Measurements from ENCODE around the gene ELP4. TPM values are rescaled to one million over a fixed set of nuclear protein-coding genes. Genes with fewer than 3 reads are reported as not detected.

The ELP4 gene
- total RNA-seq, 4 donors from 2014 or later: 8.8 to 23.6 (median 13.5) TPM

DNA sequence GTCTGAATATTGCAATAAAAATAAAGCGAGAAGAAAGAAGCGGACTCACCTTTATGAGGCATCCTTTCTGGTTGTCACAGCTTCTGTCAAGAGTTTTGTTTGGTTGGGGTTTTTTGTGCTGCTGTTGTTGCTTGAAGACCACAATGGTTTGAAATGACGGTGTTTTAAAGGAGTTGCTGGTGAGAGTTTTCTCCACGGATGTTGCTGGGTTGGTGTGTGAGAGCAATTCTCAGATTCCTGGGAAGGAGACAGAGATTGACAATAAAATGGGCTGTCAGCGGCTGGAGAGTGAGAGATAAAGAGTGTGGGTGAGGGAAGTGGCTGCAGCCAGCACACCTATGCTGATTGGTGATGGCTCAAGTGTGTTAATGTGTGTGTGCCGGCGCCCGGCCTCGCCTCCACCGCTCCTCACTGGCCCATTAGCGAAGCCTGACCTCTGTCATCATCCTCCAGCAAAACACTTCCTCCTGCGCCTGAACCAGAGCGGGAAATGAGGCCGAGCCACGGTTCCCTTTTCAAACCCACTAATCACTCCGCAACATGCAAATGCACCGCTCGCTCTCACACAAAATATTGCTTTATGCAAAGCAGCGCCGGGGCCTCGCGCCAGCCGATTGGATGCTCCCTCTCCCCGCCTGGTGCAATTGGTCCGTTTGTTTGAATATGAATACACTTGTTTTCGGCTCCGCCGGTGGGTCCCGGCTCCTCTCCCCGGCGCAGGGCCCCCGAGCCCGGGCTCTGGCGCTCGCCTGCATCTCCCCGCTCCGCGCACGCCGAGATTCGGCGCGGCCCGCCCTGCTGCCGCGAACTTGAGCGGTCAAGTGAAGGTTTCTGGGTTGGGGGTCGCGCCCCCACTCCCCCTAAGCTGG lies 301.4 kb downstream of the ELP4 start, which contains the start of gene PAX6:
TSS of gene PAX6 (minus strand) at position 544 of the 869 bp plus-strand sequence. CDS start 4,911 bp downstream, outside the sequence.
- Histone ChIP-seq H3K4me3 (peak within 1 kb of the TSS; percentile 42 to 68 (median 53)), H3K4me1 (peaks cover 56 to 65% of the 10 kb centered on the region in 2 donors), H3K36me3 (no peaks in the 10 kb centered on the region), H3K27me3 (peaks cover 97 to 100% (median 100%) of the 10 kb centered on the region in 3 donors), H3K9me3 (no peaks in the 10 kb centered on the region), H3K27ac (no peak within 1 kb of the TSS)
- intact Hi-C loops (cut with DNase I; ENCODE audit: low total_unique reads) (loop anchor here (5.0 kb wide), 1 partner anchor 169 kb away; no protein-coding TSS in a partner anchor), in situ Hi-C loops (cut with MboI; ENCODE audit: low sequenced_read_pairs in 4 of 4) (no loop called here)
- DNase-seq (peak in 1 of 2 donors; percentile 16), ATAC-seq (no peak)
- no peak for TF ChIP-seq POLR2A (IDR thresholded peaks at IDR 0.05)
- TF ChIP-seq, protein P1, sequence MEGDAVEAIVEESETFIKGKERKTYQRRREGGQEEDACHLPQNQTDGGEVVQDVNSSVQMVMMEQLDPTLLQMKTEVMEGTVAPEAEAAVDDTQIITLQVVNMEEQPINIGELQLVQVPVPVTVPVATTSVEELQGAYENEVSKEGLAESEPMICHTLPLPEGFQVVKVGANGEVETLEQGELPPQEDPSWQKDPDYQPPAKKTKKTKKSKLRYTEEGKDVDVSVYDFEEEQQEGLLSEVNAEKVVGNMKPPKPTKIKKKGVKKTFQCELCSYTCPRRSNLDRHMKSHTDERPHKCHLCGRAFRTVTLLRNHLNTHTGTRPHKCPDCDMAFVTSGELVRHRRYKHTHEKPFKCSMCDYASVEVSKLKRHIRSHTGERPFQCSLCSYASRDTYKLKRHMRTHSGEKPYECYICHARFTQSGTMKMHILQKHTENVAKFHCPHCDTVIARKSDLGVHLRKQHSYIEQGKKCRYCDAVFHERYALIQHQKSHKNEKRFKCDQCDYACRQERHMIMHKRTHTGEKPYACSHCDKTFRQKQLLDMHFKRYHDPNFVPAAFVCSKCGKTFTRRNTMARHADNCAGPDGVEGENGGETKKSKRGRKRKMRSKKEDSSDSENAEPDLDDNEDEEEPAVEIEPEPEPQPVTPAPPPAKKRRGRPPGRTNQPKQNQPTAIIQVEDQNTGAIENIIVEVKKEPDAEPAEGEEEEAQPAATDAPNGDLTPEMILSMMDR (IDR thresholded peaks at IDR 0.05 in 4 of 5, conservative IDR thresholded peaks at IDR 0.05 in 1 of 5): no peak

DNA sequence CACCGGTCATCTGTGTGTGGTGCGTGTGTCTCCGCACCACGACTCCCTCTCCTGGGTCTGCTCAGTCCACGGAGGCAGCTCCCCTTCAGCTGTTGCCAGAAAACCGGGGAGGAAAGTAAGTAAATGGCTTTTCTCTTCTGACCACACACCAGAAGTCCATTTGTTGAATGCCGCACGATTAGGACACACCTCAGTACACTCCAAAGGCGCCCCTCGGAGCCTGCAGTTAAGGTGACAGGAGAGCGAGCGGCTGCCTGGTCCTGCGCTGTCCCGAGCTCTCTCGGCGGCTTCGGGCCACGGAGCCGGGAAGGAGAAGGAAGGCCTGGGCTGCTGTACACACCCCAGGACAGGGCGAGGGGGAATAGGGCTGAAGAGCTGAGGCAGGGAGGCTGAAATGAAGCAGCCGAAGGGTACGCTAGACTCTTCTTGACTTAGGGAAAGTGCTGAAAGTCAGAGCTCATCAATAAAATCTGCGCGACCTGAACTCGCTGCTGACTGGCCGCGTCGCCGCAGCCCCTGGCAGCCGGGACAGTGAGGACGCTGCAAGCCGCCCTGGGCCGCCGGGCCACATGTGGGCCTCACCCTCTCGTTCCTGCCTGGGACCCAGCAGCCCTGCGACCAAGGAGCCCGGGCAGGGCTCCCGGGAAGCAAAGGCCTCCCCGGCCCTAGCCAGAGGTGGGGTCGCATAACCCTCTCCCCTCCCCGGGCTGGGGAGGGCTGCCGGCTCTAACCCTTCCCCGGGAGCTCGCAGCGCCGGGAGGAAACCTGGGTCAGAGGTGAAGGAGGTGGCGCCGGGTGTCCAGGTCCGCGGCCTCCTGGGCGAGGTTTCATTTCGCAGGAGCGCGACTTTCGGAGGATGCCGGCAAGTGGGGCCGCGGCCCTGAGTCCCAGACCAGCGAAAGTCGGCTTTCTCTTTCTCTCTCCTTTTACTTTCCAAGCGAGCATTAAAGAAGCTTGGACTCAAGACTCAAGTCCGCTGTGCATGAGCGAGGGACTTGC lies 303.1 kb downstream of the ELP4 start:
- in situ Hi-C loops (cut with MboI; ENCODE audit: low sequenced_read_pairs in 4 of 4) (no loop called here), intact Hi-C loops (cut with DNase I; ENCODE audit: low total_unique reads) (loop anchor here (5.0 kb wide), 1 partner anchor 170 kb away; no protein-coding TSS in a partner anchor)
- H3K27me3 ChIP-seq: peaks cover 97 to 100% (median 100%) of the 10 kb centered on the region in 3 donors
- H3K4me3 ChIP-seq: peak overlapping the region; percentile 43 to 68 (median 56)
- H3K36me3 ChIP-seq: no peaks in the 10 kb centered on the region
- DNase-seq (no peak), ATAC-seq (no peak)
- H3K4me1 ChIP-seq: peaks cover 73 to 81% of the 10 kb centered on the region in 2 donors
- TF ChIP-seq, protein P1 (IDR thresholded peaks at IDR 0.05 in 4 of 5, conservative IDR thresholded peaks at IDR 0.05 in 1 of 5): no peak
- TF ChIP-seq POLR2A (IDR thresholded peaks at IDR 0.05): no peak
- no peak overlapping the region for H3K27ac ChIP-seq
- no peaks in the 10 kb centered on the region for H3K9me3 ChIP-seq

DNA sequence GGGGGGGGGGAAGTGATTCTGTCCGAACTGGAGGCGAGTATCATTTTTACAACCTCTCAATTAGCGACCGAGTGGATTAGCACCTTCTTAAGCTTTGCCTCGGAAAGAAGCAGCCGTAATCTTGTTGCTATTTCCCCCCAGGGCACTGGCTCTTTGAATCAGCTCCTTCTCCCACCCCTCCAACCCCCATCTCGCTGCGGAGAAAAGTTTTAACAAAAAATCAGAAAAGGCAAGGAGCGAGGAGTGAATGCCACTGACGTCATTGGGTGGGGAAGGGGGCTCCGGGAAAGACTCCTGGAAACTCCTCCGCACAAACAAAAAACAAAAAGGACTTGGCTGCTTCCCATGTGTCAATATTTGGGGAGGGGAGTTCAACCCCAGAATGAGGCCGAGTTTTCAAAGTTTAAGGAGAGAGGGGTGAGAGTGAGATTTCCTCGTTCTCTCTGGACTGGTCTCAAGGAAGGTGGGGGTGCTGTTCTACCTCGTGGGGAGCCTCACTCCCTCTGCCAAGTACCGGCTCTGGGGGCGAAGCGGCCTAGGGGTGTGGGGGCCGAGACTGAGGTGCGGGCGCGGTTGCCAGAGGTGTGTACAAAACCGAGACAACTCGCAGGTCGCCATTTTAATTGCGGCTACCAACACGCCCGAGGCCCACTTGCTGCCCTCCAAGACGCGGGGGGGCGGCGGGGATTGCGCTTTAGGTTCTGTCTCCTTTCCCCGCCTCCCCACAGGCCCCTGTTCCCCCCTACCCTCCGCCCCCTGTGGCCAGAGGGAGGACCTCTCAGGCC lies 304.0 kb downstream of the ELP4 start:
- Histone ChIP-seq H3K4me1 (peaks cover 77 to 88% of the 10 kb centered on the region in 2 donors), H3K4me3 (peak overlapping the region; percentile 43 to 68 (median 56)), H3K9me3 (no peaks in the 10 kb centered on the region), H3K27ac (no peak overlapping the region), H3K27me3 (peaks cover 97 to 100% (median 100%) of the 10 kb centered on the region in 3 donors), H3K36me3 (no peaks in the 10 kb centered on the region)
- in situ Hi-C loops (cut with MboI; ENCODE audit: low sequenced_read_pairs in 4 of 4) (no loop called here), intact Hi-C loops (cut with DNase I; ENCODE audit: low total_unique reads) (loop anchor here (5.0 kb wide), 1 partner anchor 171 kb away; no protein-coding TSS in a partner anchor)
- ATAC-seq: no peak
- TF ChIP-seq POLR2A (IDR thresholded peaks at IDR 0.05): no peak
- TF ChIP-seq, protein P1 (IDR thresholded peaks at IDR 0.05 in 4 of 5, conservative IDR thresholded peaks at IDR 0.05 in 1 of 5): no peak
- DNase-seq: no peak
